ENCODE results near the gene RLN2. TPM values are rescaled to one million over a fixed set of nuclear protein-coding genes. Genes with fewer than 3 reads are reported as not detected.
"Not testable (repeated sequence)": the region's sequence is repeated elsewhere in the genome, so short reads cannot be mapped to it uniquely, and the experiment has no call there.

Gene RLN2
- total RNA-seq, 2 experiments from 2014 or later, result 1.7 to 4.4 TPM

- BruUV-seq (replicated peaks), result no TSS peak
- no peak overlapping the region for H3K4me3 ChIP-seq (ENCODE audit: low read depth, low read length, poor library complexity, severe bottlenecking)
- no peaks in the 10 kb centered on the region for H3K4me1 ChIP-seq (ENCODE audit: insufficient read depth, low read length, poor library complexity, severe bottlenecking)
- TF ChIP-seq EZH2phosphoT487 (IDR thresholded peaks at IDR 0.05; ENCODE audit: borderline replicate concordance, low read depth, low read length), result no peak
- TF ChIP-seq CTCF (conservative IDR thresholded peaks at IDR 0.05; ENCODE audit: low read length), result no peak
- no peaks in the 10 kb centered on the region; the same call in 1 of the 2 replicates for H4K20me1 ChIP-seq (ENCODE audit: insufficient read depth, low read length)
- no peak overlapping the region for H2AFZ ChIP-seq (ENCODE audit: low read length)
- H3K9me3 ChIP-seq (ENCODE audit: low read length), result no peaks in the 10 kb centered on the region
- DNase-seq (ENCODE audit: low spot score), result no peak
- H3K79me2 ChIP-seq (ENCODE audit: insufficient read depth, low read depth, low read length), result no peaks in the 10 kb centered on the region
- no peak overlapping the region for H3K4me2 ChIP-seq (ENCODE audit: low read length)
- intact Hi-C loops (cut with micrococcal nuclease; ENCODE audit: unreplicated experiment), result no loop called here
- H3K27ac ChIP-seq (ENCODE audit: low read depth, low read length, poor library complexity, severe bottlenecking), result no peak overlapping the region
- no peaks in the 10 kb centered on the region for H3K9me2 ChIP-seq (ENCODE audit: insufficient read depth, low read length)
- no peaks in the 10 kb centered on the region for H3K36me3 ChIP-seq (ENCODE audit: insufficient read depth, low read length)
- ChIA-PET POLR2A (interaction anchor here (0.6 kb wide), 1 partner anchor 8 kb away, joined by 3 read pairs; no protein-coding TSS in a partner anchor), CTCF (ENCODE audit: unreplicated experiment) (no interaction called here)
These were observed 22.5 kb upstream of the RLN2 start for GRCh38 chr9:5326893-5327548.

- H3K4me3 ChIP-seq (ENCODE audit: low read depth, low read length, poor library complexity, severe bottlenecking), result no peak overlapping the region
- POLR2A ChIA-PET, result no interaction called here
- H3K4me2 ChIP-seq (ENCODE audit: low read length), result no peak overlapping the region
- H3K9me2 ChIP-seq (ENCODE audit: insufficient read depth, low read length), result no peaks in the 10 kb centered on the region
- H2AFZ ChIP-seq (ENCODE audit: low read length), result no peak overlapping the region
- CTCF ChIA-PET (ENCODE audit: unreplicated experiment), result no interaction called here
- H3K4me1 ChIP-seq (ENCODE audit: insufficient read depth, low read length, poor library complexity, severe bottlenecking), result no peaks in the 10 kb centered on the region
- H3K27ac ChIP-seq (ENCODE audit: low read depth, low read length, poor library complexity, severe bottlenecking), result no peak overlapping the region
- TF ChIP-seq EZH2phosphoT487 (IDR thresholded peaks at IDR 0.05; ENCODE audit: borderline replicate concordance, low read depth, low read length), result no peak
- TF ChIP-seq CTCF (conservative IDR thresholded peaks at IDR 0.05; ENCODE audit: low read length), result no peak
- H3K36me3 ChIP-seq (ENCODE audit: insufficient read depth, low read length), result no peaks in the 10 kb centered on the region
- H4K20me1 ChIP-seq (ENCODE audit: insufficient read depth, low read length), result no peaks in the 10 kb centered on the region; the same call in 1 of the 2 replicates
- intact Hi-C loops (cut with micrococcal nuclease; ENCODE audit: unreplicated experiment), result no loop called here
- H3K9me3 ChIP-seq (ENCODE audit: low read length), result no peaks in the 10 kb centered on the region
- no peaks in the 10 kb centered on the region for H3K79me2 ChIP-seq (ENCODE audit: insufficient read depth, low read depth, low read length)
- DNase-seq (ENCODE audit: low spot score), result no peak
- BruUV-seq (replicated peaks), result no TSS peak
These were observed 21.7 kb upstream of the RLN2 start for GRCh38 chr9:5326187-5326586.

GRCh38 chr9:5321601-5322000 lies 17.1 kb upstream of the RLN2 start:
- H3K79me2 ChIP-seq (ENCODE audit: insufficient read depth, low read depth, low read length); H3K4me2 ChIP-seq (ENCODE audit: low read length); CTCF ChIA-PET (ENCODE audit: unreplicated experiment); H3K9me3 ChIP-seq (ENCODE audit: low read length); H3K4me3 ChIP-seq (ENCODE audit: low read depth, low read length, poor library complexity, severe bottlenecking); H4K20me1 ChIP-seq (ENCODE audit: insufficient read depth, low read length); H3K4me1 ChIP-seq (ENCODE audit: insufficient read depth, low read length, poor library complexity, severe bottlenecking); H2AFZ ChIP-seq (ENCODE audit: low read length); H3K9me2 ChIP-seq (ENCODE audit: insufficient read depth, low read length); DNase-seq (ENCODE audit: low spot score); H3K36me3 ChIP-seq (ENCODE audit: insufficient read depth, low read length); BruUV-seq (replicated peaks); intact Hi-C loops (cut with micrococcal nuclease; ENCODE audit: unreplicated experiment); H3K27ac ChIP-seq (ENCODE audit: low read depth, low read length, poor library complexity, severe bottlenecking): not testable (repeated sequence)
- POLR2A ChIA-PET, result interaction anchor here (0.5 to 1.7 kb wide), 2 partner anchors 10 to 74 kb away, joined by 3 to 4 read pairs; no protein-coding TSS in a partner anchor
